Ovary (tissue), 9 donors: ENCODE results near the gene METTL26. TPM values are rescaled to one million over a fixed set of nuclear protein-coding genes. Genes with fewer than 3 reads are reported as not detected.

Experiments
- DNase-seq, 5 donors: peaks; one replicate each; pipeline ENCODE4 v3.0.0-alpha.2; 2019 to 2020
- H3K27ac ChIP-seq, 2 donors: fragments of 200-600 bp; one replicate each; pipeline versions ENCODE4 v1.5.1 to v1.8.0; 2019 to 2022
- H3K27me3 ChIP-seq: fragments of 200-600 bp; one replicate; pipeline ENCODE4 v1.8.0; 2022
- H3K36me3 ChIP-seq: fragments of 200-600 bp; sonication (generic); one replicate; pipeline ENCODE4 v1.5.1; 2019
- H3K4me1 ChIP-seq: one replicate; pipeline ENCODE4 v1.8.1; 2013; ENCODE audit warnings: mild to moderate bottlenecking, moderate library complexity; ENCODE audit not compliant: insufficient read depth
- H3K4me3 ChIP-seq: fragments of 200-600 bp; sonication (generic); one replicate; pipeline ENCODE4 v1.5.1; 2017
- H3K9me3 ChIP-seq, 2 donors: fragments of 200-600 bp in 1 of 2; sonication (generic) in 1 of 2; one replicate each; pipeline versions ENCODE4 v1.5.1 to v1.8.1; 2013 to 2019; ENCODE audit warnings: mild to moderate bottlenecking in 1 of 2, moderate library complexity in 1 of 2
- CTCF ChIP-seq, 3 donors: fragments of 450-650 bp in 2 of 3; fragments of 200-600 bp in 1 of 3; IDR thresholded peaks; one replicate each; pipeline versions ENCODE4 v1.5.1 to v1.8.0; 2016 to 2022; ENCODE audit warnings: antibody characterized with exemption in 3 of 3, mild to moderate bottlenecking in 1 of 3
- EP300 ChIP-seq: sonication (generic); formaldehyde crosslinking; IDR thresholded peaks from one replicate; pipeline ENCODE4 v1.6.1; 2017; ENCODE audit warnings: antibody characterized with exemption
- POLR2A ChIP-seq: fragments of 450-650 bp; IDR thresholded peaks from one replicate; pipeline ENCODE4 v1.6.1; 2017; ENCODE audit warnings: antibody characterized with exemption, mild to moderate bottlenecking, moderate library complexity
- WGBS, 3 donors: extraction: QIAGEN DNeasy Blood & Tissue Kit in 1 of 3; methylation state at CpG; one replicate each; pipeline versions ENCODE4 v1.1.5 to v1.1.7; 2013 to 2017; 5-methylcytosine and 5-hydroxymethylcytosine counted together
- intact Hi-C, 4 donors: fragments of 100-400 bp; cut with DNase I; formaldehyde crosslinking; loops; one replicate each; pipeline versions ENCODE4 v1.11.0 to v1.15.1; 2022 to 2023
- polyA plus RNA-seq, 2 donors: library from polyadenylated mRNA; stranded (reverse); fragments of 200-250 nt in 1 of 2; fragments of 350-450 nt in 1 of 2; fragmentation: Illumina TruSeq in 1 of 2; extraction: RNeasy Lipid Tissue Mini Kit (QIAGEN cat#74804) in 1 of 2; gene quantifications; one replicate each; pipeline ENCODE4 v1.2.3, GENCODE V29; 2013 to 2014
- total RNA-seq, 7 donors: library from RNA; depleted of rRNA in 2 of 7; stranded (reverse); fragments of >200 nt in 2 of 7; fragmentation: NEBNext Ultra II Directional in 3 of 7; extraction: Animal tissue kit (Norgen Biotek cat#: 25700) in 3 of 7; gene quantifications; one replicate each; pipeline versions ENCODE4 v1.1.0 to v1.2.4, GENCODE V29; 2016 to 2023
- donor health status: DM: no; HTN: no; CAD: no; lungs with moderate emphysema.
- donor health status: DM: no; HTN: no; CAD: no.
- donor health status: Bipolar disorder and iron deficiency.
- donor health status: DM: yes; HTN: yes; CAD: no.
- donor health status: DM: no; HTN: no; CAD: no.
- donor health status: DM: yes; HTN: yes; CAD: no.

Gene METTL26
- total and polyA plus RNA-seq, 9 donors = 12.2 to 139 (median 75.9) TPM

GRCh38 chr16:680625-680945, 44.5 kb upstream of the METTL26 start:
- intact Hi-C loops = no loop called here

GRCh38 chr16:679814-680624, 43.9 kb upstream of the METTL26 start, which contains the start of gene STUB1:
Gene STUB1, plus strand, starts transcription at chr16:680410. Its CDS starts 116 bp downstream, at chr16:680526.
- DNase-seq = peak; percentile 89 to 94 (median 93)
- Histone ChIP-seq H3K36me3 (no peaks in the 10 kb centered on the region), H3K4me1 (peaks cover 29% of the 10 kb centered on the region), H3K27me3 (no peaks in the 10 kb centered on the region), H3K4me3 (peak within 1 kb of the TSS; percentile 57), H3K27ac (peak within 1 kb of the TSS; percentile 92 to 97), H3K9me3 (no peaks in the 10 kb centered on the region)
- intact Hi-C loops = no loop called here
- no peak for TF ChIP-seq EP300
- TF ChIP-seq CTCF (IDR thresholded peaks at IDR 0.05) = no peak
- peak; percentile 61 for TF ChIP-seq POLR2A
- WGBS, 3 donors = 0 to 1% (median 1%) methylated on average over 17 to 91 of the region's 91 CpGs

More at GRCh38 chr16:680625-680945, 44.5 kb upstream of the METTL26 start:
- TF ChIP-seq CTCF (IDR thresholded peaks at IDR 0.05) (no peak), POLR2A (no peak), EP300 (no peak)
- H3K27me3 ChIP-seq = no peaks in the 10 kb centered on the region
- DNase-seq = peak in 1 of 5 donors; percentile 22
- H3K4me1 ChIP-seq = peaks cover 27% of the 10 kb centered on the region
- no peaks in the 10 kb centered on the region for H3K36me3 ChIP-seq
- 0 to 3% (median 0%) methylated on average over 16 to 38 of the region's 38 CpGs for WGBS, 3 donors
- no peaks in the 10 kb centered on the region for H3K9me3 ChIP-seq
- H3K27ac ChIP-seq = peak overlapping the region; percentile 92 to 97
- H3K4me3 ChIP-seq = peak overlapping the region; percentile 57

- Histone ChIP-seq H3K27ac (peak overlapping the region; percentile 67 to 78), H3K27me3 (no peaks in the 10 kb centered on the region), H3K36me3 (no peaks in the 10 kb centered on the region), H3K4me1 (peaks cover 25% of the 10 kb centered on the region), H3K4me3 (peak overlapping the region; percentile 51), H3K9me3 (no peaks in the 10 kb centered on the region)
- no peak for TF ChIP-seq CTCF (IDR thresholded peaks at IDR 0.05)
- intact Hi-C loops = no loop called here
- DNase-seq = peak; percentile 71 to 83 (median 82)
- WGBS, 3 donors = 19 to 32% (median 30%) methylated on average over 29 to 52 of the region's 52 CpGs
Observed at GRCh38 chr16:678858-679813, 43.0 kb upstream of the METTL26 start.

GRCh38 chr16:678209-678857, 42.2 kb upstream of the METTL26 start:
- Histone ChIP-seq H3K4me1 (peaks cover 20% of the 10 kb centered on the region), H3K9me3 (no peaks in the 10 kb centered on the region), H3K27ac (no peak overlapping the region), H3K4me3 (no peak overlapping the region), H3K36me3 (no peaks in the 10 kb centered on the region), H3K27me3 (no peaks in the 10 kb centered on the region)
- DNase-seq = peak in 3 of 5 donors; percentile 40 to 63 (median 57)
- 62 to 72% (median 70%) methylated on average over 21 of the region's 21 CpGs for WGBS, 3 donors
- TF ChIP-seq POLR2A (no peak), CTCF (IDR thresholded peaks at IDR 0.05) (no peak), EP300 (no peak)
- intact Hi-C loops = no loop called here
